ENCODE results near the gene IRF5. TPM values are rescaled to one million over a fixed set of nuclear protein-coding genes. Genes with fewer than 3 reads are reported as not detected.

The IRF5 gene
- total RNA-seq, 1 donor from 2014 or later, result 29.4 TPM

DNA sequence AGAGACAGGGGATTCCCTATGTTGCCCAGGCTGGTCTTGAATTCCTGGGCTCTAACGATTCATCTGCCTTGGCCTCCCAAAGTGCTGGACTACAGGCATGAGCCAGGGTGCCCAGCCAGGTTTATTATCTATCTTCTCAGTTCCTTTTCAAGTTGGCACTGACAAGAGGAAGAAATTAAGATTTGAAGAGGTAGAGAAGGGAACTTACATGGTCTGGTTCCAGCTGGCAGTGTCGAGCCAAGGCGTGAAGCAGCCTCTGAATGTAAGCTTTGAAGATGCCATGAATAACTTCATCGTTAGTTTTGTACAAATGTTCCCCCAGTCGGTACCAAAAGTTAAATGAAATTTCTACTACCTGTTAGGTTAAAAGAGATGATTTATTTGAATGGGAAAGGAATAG, 59.5 kb downstream of the IRF5 start:
- no peak overlapping the region for H3K4me3 ChIP-seq
- no peaks in the 10 kb centered on the region for H3K27me3 ChIP-seq
- ATAC-seq (no peak), DNase-seq (no peak)
- TF ChIP-seq, protein P1, sequence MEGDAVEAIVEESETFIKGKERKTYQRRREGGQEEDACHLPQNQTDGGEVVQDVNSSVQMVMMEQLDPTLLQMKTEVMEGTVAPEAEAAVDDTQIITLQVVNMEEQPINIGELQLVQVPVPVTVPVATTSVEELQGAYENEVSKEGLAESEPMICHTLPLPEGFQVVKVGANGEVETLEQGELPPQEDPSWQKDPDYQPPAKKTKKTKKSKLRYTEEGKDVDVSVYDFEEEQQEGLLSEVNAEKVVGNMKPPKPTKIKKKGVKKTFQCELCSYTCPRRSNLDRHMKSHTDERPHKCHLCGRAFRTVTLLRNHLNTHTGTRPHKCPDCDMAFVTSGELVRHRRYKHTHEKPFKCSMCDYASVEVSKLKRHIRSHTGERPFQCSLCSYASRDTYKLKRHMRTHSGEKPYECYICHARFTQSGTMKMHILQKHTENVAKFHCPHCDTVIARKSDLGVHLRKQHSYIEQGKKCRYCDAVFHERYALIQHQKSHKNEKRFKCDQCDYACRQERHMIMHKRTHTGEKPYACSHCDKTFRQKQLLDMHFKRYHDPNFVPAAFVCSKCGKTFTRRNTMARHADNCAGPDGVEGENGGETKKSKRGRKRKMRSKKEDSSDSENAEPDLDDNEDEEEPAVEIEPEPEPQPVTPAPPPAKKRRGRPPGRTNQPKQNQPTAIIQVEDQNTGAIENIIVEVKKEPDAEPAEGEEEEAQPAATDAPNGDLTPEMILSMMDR (IDR thresholded peaks at IDR 0.05), result no peak
- H3K27ac ChIP-seq, result no peak overlapping the region
- H3K4me1 ChIP-seq, result no peaks in the 10 kb centered on the region
- intact Hi-C loops (cut with DNase I), result no loop called here
- peaks cover 81% of the 10 kb centered on the region for H3K36me3 ChIP-seq
- H3K9me3 ChIP-seq, result no peaks in the 10 kb centered on the region

Other genes starting within 250 kb of the IRF5 start
- 100 TPM for gene CALU, start 198.6 kb upstream of the IRF5 start, total RNA-seq
- gene OPN1SW, start 162.1 kb upstream of the IRF5 start, total RNA-seq, result not detected
- 3.1 TPM for gene CCDC136, start 146.0 kb upstream of the IRF5 start, total RNA-seq
- 7.7 TPM for gene FLNC, start 107.5 kb upstream of the IRF5 start, total RNA-seq
- 180 TPM for gene ATP6V1F, start 75.1 kb upstream of the IRF5 start, total RNA-seq
- 1.3 TPM for gene KCP, start 27.2 kb upstream of the IRF5 start, total RNA-seq
- gene TNPO3, start 117.2 kb downstream of the IRF5 start, total RNA-seq, result 31.1 TPM
- 6.2 TPM for gene TSPAN33, start 206.8 kb downstream of the IRF5 start, total RNA-seq

All from upper lobe of right lung (tissue), 1 donor.